ENCODE results near the gene BNIP3. TPM values are rescaled to one million over a fixed set of nuclear protein-coding genes. Genes with fewer than 3 reads are reported as not detected.

BNIP3 gene
- total RNA-seq, 1 experiment from 2014 or later: 37.5 TPM

GRCh38 chr10:131944412-131944811 is 37.3 kb downstream of the BNIP3 start:
- ChIA-PET POLR2A (no interaction called here), CTCF (no interaction called here), RAD21 (ENCODE audit: low non-redundant PET in 1 of 2, low total read pairs in 2 of 2, uncharacterized antibody in 2 of 2, unreplicated experiment in 2 of 2) (no interaction called here)
- H4K20me1 ChIP-seq (ENCODE audit: insufficient read depth): no peaks in the 10 kb centered on the region
- H3K4me1 ChIP-seq (ENCODE audit: control insufficient read depth in 1 of 2, insufficient read depth in 2 of 2, low read length in 2 of 2): peaks cover 0 to 10% of the 10 kb centered on the region in 2 experiments; a peak in 2 of 4 replicates
- no peaks in the 10 kb centered on the region for H3K79me2 ChIP-seq (ENCODE audit: insufficient read depth, low read length)
- H3K4me3 ChIP-seq (replicated peaks in 1 of 2; ENCODE audit: low read depth in 1 of 2, low read length in 2 of 2): no peak overlapping the region
- H3K36me3 ChIP-seq (ENCODE audit: control insufficient read depth in 1 of 2, insufficient read depth in 2 of 2, low read length in 2 of 2): peaks cover 0 to 3% of the 10 kb centered on the region in 2 experiments; a peak in 1 of 4 replicates
- H3K9me3 ChIP-seq (ENCODE audit: control insufficient read depth in 1 of 2, insufficient read depth in 1 of 2, low read depth in 1 of 2, low read length in 2 of 2): no peaks in the 10 kb centered on the region
- H3K27me3 ChIP-seq (ENCODE audit: insufficient read depth, low read length): no peaks in the 10 kb centered on the region
- ATAC-seq (no peak), DNase-seq (ENCODE audit: low read depth, low spot score) (no peak)
- no peak overlapping the region for H3K27ac ChIP-seq (ENCODE audit: low read depth, low read length)
- BruUV-seq (replicated peaks): no TSS peak
- intact Hi-C loops (cut with micrococcal nuclease): no loop called here
- H2AFZ ChIP-seq (ENCODE audit: low read depth, low read length, poor library complexity, severe bottlenecking): no peak overlapping the region
- TF ChIP-seq POLR2AphosphoS5 (IDR thresholded peaks at IDR 0.05; ENCODE audit: low read depth, low read length) (no peak), EZH2 (IDR thresholded peaks at IDR 0.05) (no peak), CTCF (IDR thresholded peaks at IDR 0.05 in 2 of 3, conservative IDR thresholded peaks at IDR 0.05 in 1 of 3; ENCODE audit: borderline replicate concordance in 1 of 3, insufficient read depth in 1 of 3, low read depth in 2 of 3, low read length in 2 of 3) (no peak), SP1 (IDR thresholded peaks at IDR 0.05; ENCODE audit: low read depth) (no peak), ATF3 (IDR thresholded peaks at IDR 0.05) (no peak), REST (IDR thresholded peaks at IDR 0.05; ENCODE audit: low read depth) (no peak), SIN3A (IDR thresholded peaks at IDR 0.05; ENCODE audit: low read depth) (no peak), SRF (IDR thresholded peaks at IDR 0.05; ENCODE audit: low read depth) (no peak), YY1 (IDR thresholded peaks at IDR 0.05; ENCODE audit: extremely low read depth, insufficient replicate concordance, low read depth, low read length) (no peak), POLR2A (IDR thresholded peaks at IDR 0.05; ENCODE audit: borderline replicate concordance, extremely low read depth, insufficient read depth, insufficient read length) (no peak), ZBTB33 (IDR thresholded peaks at IDR 0.05; ENCODE audit: extremely low read depth, insufficient replicate concordance, low read length) (no peak), CEBPB (IDR thresholded peaks at IDR 0.05; ENCODE audit: low read depth) (no peak), RAD21 (IDR thresholded peaks at IDR 0.05; ENCODE audit: low read depth) (no peak), FOSL1 (IDR thresholded peaks at IDR 0.05; ENCODE audit: low read depth) (no peak)
- H3K4me2 ChIP-seq (ENCODE audit: low read length): no peak overlapping the region
- no peaks in the 10 kb centered on the region for H3K9me2 ChIP-seq (ENCODE audit: insufficient read depth)
- H3K9ac ChIP-seq (ENCODE audit: low read length): no peak overlapping the region

All from HCT116 (cell line).